Activated CD4-positive, alpha-beta T cell treated with anti-CD3 and anti-CD28 coated beads for 1 hour (primary cell): ENCODE data around the gene FAM193A.
"Not testable (repeated sequence)": the region's sequence is repeated elsewhere in the genome, so short reads cannot be mapped to it uniquely, and the experiment has no call there.

Source experiments
- DNase-seq: peaks from one replicate; pipeline ENCODE4 v3.0.0-alpha.2; 2020

Gene FAM193A

GRCh38 chr4:2526559-2526958 lies 9.9 kb upstream of the FAM193A start:
- DNase-seq, result no peak

DNA sequence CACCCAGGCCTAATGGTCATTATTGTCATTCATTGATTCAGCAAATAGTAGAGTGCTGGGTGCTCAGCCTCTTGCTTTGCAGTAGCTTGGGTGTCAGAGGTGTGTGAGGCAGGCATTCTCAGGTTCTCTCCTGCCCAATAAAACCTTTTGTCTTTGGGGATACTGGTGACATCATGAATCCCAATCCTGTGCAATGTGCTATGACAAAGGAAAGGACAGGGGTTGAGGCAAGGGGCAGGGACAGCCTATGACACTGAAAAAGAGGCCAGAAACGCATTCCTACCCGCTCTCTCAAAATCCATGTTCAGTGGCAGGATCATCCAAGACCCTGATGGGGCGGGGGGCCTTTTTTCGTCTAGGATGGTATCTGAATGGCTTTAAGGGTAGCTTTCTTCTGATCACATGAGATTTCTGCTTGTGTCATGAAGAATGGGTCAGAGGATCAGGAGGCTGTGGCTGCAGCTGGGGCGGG lies 1.5 kb upstream of the FAM193A start:
- DNase-seq, result no peak

DNA sequence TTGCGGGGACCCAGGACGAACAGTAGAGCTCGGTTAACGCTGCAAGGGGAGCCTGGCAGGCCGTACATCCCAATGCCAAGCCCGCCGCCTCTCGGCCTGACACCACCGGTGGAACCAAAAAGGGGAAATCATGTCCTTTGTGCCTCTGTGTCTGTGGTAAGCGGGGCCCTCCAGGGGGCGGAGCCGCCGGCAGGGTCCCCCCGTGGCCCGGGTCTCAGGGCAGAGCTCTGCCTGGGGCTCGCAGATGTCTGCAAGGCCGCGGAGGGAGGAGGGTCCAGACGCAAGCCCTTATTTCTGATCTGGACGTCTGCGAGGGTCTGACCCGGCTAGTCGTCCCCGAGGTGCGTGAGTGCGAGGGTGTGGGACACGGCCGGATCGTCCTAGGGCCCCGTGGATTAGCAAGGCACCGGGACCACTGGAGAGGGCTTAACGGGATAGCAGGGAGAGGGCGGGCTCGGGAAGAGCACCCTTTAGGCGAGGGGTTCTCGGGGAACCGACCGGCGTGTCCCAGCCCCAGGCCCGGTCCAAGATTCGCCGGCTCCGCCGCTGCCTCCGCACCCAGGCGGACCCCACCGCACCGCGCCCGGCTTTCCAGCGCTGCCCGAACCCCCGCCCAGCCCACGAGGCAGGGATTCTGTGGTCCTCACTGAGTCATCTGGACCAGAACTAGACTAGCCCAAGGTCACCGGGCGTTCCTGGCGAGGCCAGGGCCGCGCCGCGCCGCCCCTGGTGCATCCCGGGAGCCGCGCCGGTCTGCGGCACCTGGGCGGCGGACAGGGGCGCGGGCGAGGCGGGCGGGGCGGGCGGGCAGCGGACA lies 863 bp upstream of the FAM193A start:
- peak; percentile 28 for DNase-seq

GRCh38 chr4:2537011-2537830 lies 774 bp downstream of the FAM193A start:
- peak; percentile 36 for DNase-seq

DNA sequence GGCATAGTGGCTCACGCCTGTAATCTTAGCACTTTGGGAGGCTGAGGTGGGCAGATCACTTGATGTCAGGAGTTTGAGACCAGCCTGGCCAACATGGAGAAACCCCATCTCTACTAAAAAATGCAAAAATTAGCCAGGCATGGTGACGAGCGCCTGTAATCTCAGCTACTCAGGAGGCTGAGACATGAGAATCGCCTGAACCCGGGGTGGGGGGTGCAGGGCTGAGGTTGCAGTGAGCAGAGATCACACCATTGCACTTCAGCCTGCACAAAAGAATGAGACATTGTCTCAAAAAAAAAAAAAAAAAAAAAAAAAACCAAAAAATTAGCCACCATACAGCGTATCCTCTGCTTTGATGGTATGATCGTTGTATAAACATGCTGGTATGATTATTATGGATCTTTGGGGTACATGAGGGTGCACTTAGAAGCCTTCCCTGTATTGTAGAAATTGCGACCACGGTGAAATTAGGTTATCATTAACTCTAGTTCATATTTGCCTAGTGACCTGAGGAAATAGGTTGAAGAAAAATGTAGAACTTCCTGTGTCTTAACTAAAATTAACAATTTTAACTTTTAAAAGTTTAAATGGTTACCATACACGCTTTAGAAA lies 7.2 kb downstream of the FAM193A start:
- DNase-seq, result not testable (repeated sequence)

DNA sequence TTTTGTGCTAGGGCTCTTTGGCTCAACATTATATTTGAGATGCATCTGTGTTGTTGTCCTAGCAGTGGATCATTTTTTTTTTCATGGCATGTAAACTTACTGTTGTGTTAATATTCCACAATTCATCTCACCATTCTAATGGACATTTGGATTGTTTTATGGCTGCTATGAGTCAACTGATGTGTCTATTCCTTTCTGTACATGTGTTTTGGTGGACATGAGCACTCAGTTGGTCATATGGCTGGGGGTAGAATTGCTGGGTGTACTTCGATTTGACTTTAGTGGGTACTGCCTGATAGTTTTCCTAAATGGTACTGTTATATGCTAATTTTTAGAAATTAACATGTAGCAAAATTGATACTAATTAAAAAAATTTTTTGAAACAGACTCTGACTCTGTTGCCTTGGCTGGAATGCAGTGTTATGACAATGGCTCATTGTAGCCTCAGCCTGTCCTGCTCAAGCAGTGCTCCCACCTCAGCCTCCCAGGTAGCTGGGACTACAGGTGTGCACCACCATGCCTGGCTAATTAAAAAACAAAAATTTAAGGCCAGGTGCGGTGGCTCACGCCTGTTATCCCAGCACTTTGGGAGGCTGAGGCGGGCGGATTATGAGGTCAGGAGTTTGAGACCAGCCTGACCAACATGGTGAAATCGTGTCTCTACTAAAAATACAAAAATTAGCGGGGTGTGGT lies 9.0 kb downstream of the FAM193A start:
- no peak for DNase-seq

GRCh38 chr4:2546286-2546823 lies 9.9 kb downstream of the FAM193A start:
- DNase-seq, result no peak

GRCh38 chr4:2546961-2547691 lies 10.7 kb downstream of the FAM193A start:
- DNase-seq, result not testable (repeated sequence)

- DNase-seq, result no peak
Measured at GRCh38 chr4:2551118-2551517, 14.7 kb downstream of the FAM193A start.

DNA sequence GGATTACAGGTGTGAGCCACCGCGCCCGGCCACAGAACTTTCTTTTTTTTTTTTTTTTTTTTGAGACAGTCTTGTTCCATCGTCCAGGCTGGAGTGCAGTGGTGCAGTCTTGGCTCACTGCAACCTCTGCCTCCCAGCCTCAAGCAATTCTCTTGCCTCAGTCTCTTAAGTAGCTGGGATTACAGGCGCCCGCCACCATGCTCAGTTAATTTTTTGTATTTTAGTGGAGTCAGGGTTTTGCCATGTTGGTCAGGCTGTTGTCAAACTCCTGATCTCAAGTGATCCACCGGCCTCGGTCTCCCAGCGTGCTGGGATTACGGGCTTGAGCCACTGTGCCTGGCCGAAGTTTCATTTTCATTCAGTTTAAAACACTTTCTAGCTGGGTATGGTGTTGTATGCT lies 16.4 kb downstream of the FAM193A start:
- no peak for DNase-seq

DNA sequence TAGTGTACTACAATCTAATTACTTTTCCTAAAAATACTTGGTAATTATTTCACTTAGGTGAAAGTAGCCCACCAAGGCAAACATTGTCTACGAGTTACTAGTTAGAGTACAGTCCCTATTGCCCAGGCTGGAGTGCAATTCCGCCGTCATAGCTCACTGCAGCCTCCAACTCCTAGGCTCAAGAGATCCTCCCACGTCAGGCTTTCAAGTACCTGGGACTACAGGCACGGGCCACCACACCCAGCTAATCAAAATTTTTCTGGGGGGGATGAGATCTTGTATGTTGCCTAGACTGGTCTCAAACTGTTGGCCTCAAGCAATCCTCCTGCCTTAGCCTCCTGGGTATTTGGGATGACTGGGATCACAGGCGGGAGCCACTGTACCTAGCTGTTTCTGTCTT lies 21.9 kb downstream of the FAM193A start:
- DNase-seq, result no peak

DNA sequence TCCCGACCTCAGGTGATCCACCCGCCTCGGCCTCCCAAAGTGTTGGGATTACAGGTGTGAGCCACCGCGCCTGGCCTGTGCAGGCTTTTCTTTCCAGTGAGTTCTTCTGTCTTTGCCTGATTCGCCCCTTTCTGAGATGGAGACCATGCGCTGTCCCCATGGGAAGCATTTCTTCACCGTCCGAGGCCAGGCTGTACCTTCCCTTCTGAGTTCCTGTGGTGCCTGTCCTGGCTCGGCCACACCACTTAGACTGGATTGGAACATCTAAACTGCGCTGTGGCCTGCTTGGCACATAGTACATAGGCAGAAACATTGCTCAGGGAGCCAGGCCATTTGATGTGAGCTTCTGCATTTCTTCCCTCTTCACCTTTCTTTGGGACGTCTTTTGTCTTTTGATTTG lies 23.7 kb downstream of the FAM193A start:
- no peak for DNase-seq

DNA sequence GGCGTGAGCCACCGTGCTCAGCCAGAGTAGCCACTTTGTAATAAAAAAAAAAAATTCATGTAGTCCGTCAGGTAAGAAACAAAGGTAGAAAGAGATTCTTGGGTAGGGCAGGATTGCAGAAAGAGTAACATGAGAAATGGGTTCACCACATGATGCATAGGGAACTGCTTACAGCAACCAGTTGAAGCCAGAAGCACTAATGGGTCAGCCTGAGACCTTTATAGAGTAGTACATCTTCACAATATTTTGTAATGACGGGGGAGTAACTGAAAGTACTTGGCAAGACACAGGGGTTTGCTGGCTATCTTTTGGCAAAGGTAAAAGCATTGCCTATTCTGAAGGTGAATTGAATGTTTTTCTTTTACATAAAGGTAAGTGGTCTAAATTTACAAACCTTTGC lies 29.1 kb downstream of the FAM193A start:
- no peak for DNase-seq

DNA sequence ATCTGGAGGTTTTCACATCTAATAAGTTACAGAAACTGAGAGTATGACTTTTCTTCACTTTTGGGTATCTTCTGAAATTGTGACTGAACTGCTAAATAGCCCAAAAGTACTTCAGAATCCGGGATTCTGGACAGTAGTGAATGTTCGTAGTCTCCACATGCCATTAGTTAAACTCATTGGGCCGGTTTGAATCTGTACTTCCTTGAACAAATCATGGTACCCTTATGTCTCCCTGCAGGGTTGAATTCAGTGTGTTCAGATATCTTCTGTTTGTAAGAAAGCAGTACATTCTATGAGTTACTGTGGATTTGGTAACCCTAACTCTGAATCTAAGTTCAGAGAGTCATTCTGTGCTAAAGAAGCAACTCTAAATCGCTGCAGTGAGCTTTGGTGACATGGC lies 33.6 kb downstream of the FAM193A start:
- DNase-seq, result no peak

- peak; percentile 33 for DNase-seq
Measured at GRCh38 chr4:2570551-2571222, 34.2 kb downstream of the FAM193A start.

GRCh38 chr4:2572076-2572475 lies 35.6 kb downstream of the FAM193A start:
- no peak for DNase-seq

- no peak for DNase-seq
Measured at GRCh38 chr4:2572866-2573265, 36.4 kb downstream of the FAM193A start.

- no peak for DNase-seq
Measured at GRCh38 chr4:2574009-2574408, 37.6 kb downstream of the FAM193A start.

- no peak for DNase-seq
Measured at GRCh38 chr4:2574863-2575262, 38.4 kb downstream of the FAM193A start.

DNA sequence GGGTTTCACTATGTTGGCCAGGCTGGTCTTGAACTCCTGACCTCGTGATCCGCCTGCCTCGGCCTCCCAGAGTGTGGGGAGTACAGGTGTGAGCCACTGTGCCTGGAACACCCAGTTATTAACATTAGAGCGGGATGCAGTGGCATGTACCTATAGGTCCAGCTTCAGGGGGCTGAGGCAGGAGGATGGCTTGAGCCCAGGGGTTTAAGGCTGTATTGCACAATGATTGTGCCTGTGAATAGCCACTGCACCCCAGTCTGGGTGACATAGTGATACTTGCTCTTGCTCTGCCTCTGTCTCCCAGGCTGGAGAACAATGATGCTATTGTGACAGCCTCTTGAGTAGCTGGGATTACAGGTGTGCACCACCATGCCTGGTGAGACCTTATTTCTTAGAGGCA lies 39.8 kb downstream of the FAM193A start:
- no peak for DNase-seq

DNA sequence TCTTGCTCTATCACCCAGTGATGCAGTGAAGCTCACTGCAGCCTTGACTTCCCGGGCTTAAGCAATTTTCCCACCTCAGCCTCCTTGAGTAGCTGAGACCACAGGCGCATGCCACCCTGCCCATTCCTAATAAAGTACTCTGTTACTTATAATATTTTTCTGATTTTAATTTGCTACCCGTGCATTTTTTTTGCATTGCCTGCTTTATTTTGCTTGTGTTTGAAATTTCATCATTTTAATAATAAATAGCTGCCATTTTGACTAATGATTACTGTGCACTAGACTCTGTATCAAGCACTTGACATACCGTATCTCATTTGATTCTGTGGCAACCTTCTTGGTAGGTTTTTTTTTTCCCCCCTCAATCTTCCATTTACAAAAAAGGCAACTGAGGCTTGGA lies 41.7 kb downstream of the FAM193A start:
- DNase-seq, result no peak
